HepG2 (cell line): Measurements from ENCODE around the gene ZNF831. TPM values are rescaled to one million over a fixed set of nuclear protein-coding genes. Genes with fewer than 3 reads are reported as not detected.

Experiments used
- ATAC-seq: fragments of 200-7000 bp; cut with Tn5 transposase; 3 replicates; pipeline ENCODE4 v1.9.1; 2020; ENCODE audit warnings: mild to moderate bottlenecking, moderate library complexity
- BruUV-seq: library from RNA; stranded (reverse); fragments of 400-500 nt; replicated peaks from 2 replicates; lab custom pipeline; 2021; lab: Mats Ljungman, UMichigan
- CTCF ChIA-PET: fragments of 300-600 bp; formaldehyde crosslinking; extraction: SDS; loops from one replicate; lab custom pipeline; 2021; ENCODE audit warnings: low total read pairs, inconsistent platforms, low intra/inter-chr PET ratio; lab: Yijun Ruan, JAX
- POLR2A ChIA-PET: fragments of 350-600 bp; sonication (Branson Sonifier 250); formaldehyde crosslinking; loops from one replicate; lab custom pipeline; 2020; ENCODE audit warnings: antibody characterized with exemption, inconsistent platforms; lab: Yijun Ruan, JAX
- DNase-seq: peaks from one replicate; pipeline ENCODE4 v3.0.0-alpha.2; 2015; ENCODE audit warnings: low spot score
- FAIRE-seq: peaks from 3 replicates; lab custom pipeline; 2011; peaks lifted over from hg19 to GRCh38; lab: Jason Lieb, UNC
- H2AFZ ChIP-seq: one replicate; pipeline ENCODE4 v1.6.1; 2011; ENCODE audit warnings: low read length, inconsistent platforms
- H3K27ac ChIP-seq: fragments of 300-600 bp; 3 replicates; pipeline ENCODE4 v1.8.0; 2011; ENCODE audit warnings: mixed run types, mild to moderate bottlenecking, mixed read lengths, low read length, inconsistent platforms; ENCODE audit not compliant: insufficient read depth; ENCODE audit errors: extremely low read length
- H3K27me3 ChIP-seq, 2 experiments: fragments of 200-600 bp in 1 of 2; 2 replicates in 1 of 2; 3 replicates in 1 of 2; pipeline versions ENCODE4 v1.6.0 to v1.8.0; 2011; ENCODE audit warnings: low read length in 2 of 2, mild to moderate bottlenecking in 2 of 2, moderate library complexity in 2 of 2, inconsistent platforms in 1 of 2; ENCODE audit not compliant: insufficient read depth in 2 of 2, control insufficient read depth in 1 of 2
- H3K36me3 ChIP-seq, 2 experiments: fragments of 200-600 bp in 1 of 2; replicated peaks in 1 of 2; 2 replicates in 1 of 2; 3 replicates in 1 of 2; pipeline versions ENCODE4 v1.5.1 to v1.8.0; 2011; ENCODE audit warnings: low read length in 2 of 2, inconsistent platforms in 1 of 2; ENCODE audit not compliant: insufficient read depth in 2 of 2, control insufficient read depth in 1 of 2
- H3K4me1 ChIP-seq: 2 replicates; pipeline ENCODE4 v1.5.1; 2012; ENCODE audit warnings: low read length, inconsistent platforms; ENCODE audit not compliant: insufficient read depth
- H3K4me2 ChIP-seq: 2 replicates; pipeline ENCODE4 v1.6.0; 2011; ENCODE audit warnings: low read depth, low read length, inconsistent platforms
- H3K4me3 ChIP-seq, 3 experiments: fragments of 200-600 bp in 1 of 3; sonication (generic), shearing (Covaris generic) in 1 of 3; replicated peaks in 1 of 3; 2 replicates each; pipeline ENCODE4 v1.5.1; 2011 to 2016; ENCODE audit warnings: low read length in 3 of 3, inconsistent platforms in 2 of 3, low read depth in 2 of 3, mild to moderate bottlenecking in 2 of 3, control low read depth in 1 of 3, mixed read lengths in 1 of 3; ENCODE audit not compliant: insufficient read depth in 1 of 3
- H3K79me2 ChIP-seq: one replicate; pipeline ENCODE4 v1.6.1; 2011; ENCODE audit warnings: low read length, inconsistent platforms; ENCODE audit not compliant: insufficient read depth
- H3K9ac ChIP-seq: 2 replicates; pipeline ENCODE4 v1.6.0; 2011; ENCODE audit warnings: mild to moderate bottlenecking, low read depth, low read length, inconsistent platforms; ENCODE audit not compliant: insufficient read depth
- H3K9me3 ChIP-seq: 2 replicates; pipeline ENCODE4 v1.5.1; 2012; ENCODE audit warnings: mild to moderate bottlenecking, low read length
- H4K20me1 ChIP-seq: 2 replicates; pipeline ENCODE4 v1.6.0; 2011; ENCODE audit warnings: inconsistent platforms, mild to moderate bottlenecking, low read length, moderate library complexity; ENCODE audit not compliant: insufficient read depth
- MYC ChIP-seq: sonication (generic); formaldehyde crosslinking; IDR thresholded peaks from 2 replicates; pipeline ENCODE4 v1.9.0; 2021; ENCODE audit warnings: missing genetic modification reagents, borderline replicate concordance
- PTBP1 ChIP-seq: fragments of 200-400 bp; formaldehyde crosslinking; IDR thresholded peaks from 2 replicates; pipeline ENCODE4 v1.6.1; 2018; ENCODE audit warnings: low read length, low read depth; ENCODE audit not compliant: poor library complexity, severe bottlenecking
- SYNCRIP ChIP-seq: fragments of 200-400 bp; formaldehyde crosslinking; IDR thresholded peaks from 2 replicates; pipeline ENCODE4 v1.6.1; 2018; ENCODE audit warnings: mild to moderate bottlenecking, low read depth, low read length; ENCODE audit not compliant: insufficient read depth
- ZNF766 ChIP-seq: sonication (generic); formaldehyde crosslinking; IDR thresholded peaks from 2 replicates; pipeline ENCODE4 v1.5.0; 2020; ENCODE audit warnings: missing genetic modification reagents, borderline replicate concordance
- WGBS: methylation state at CpG from one replicate; pipeline ENCODE4 v1.1.6; 2017; ENCODE audit warnings: low lambda C conversion rate; 5-methylcytosine and 5-hydroxymethylcytosine counted together
- in situ Hi-C: cut with HindIII; loops from 2 replicates; pipeline ENCODE4 v1.10.0; 2017; ENCODE audit warnings: low pct_unique_long_range_greater_than_20kb; ENCODE audit not compliant: extremely low pct_ligation_motif_present
- intact Hi-C: fragments of 100-400 bp; cut with micrococcal nuclease; formaldehyde crosslinking; loops from one replicate; pipeline ENCODE4 v1.10.0; 2022; ENCODE audit not compliant: unreplicated experiment
- polyA plus RNA-seq, 8 experiments: library from polyadenylated mRNA; depleted of rRNA in 3 of 8; stranded (reverse) in 7 of 8; unstranded in 1 of 8; fragments of >200 nt; fragmentation: Illumina TruSeq in 4 of 8; extraction: Trizol in 4 of 8; gene quantifications; 2 replicates each; pipeline versions ENCODE4 v1.2.1 to v1.2.3, GENCODE V29; 2011 to 2016; ENCODE audit warnings: low read depth in 4 of 8, missing spikeins in 1 of 8, mixed read lengths in 1 of 8; ENCODE audit not compliant: insufficient read depth in 1 of 8
- total RNA-seq, 5 experiments: library from RNA; depleted of rRNA; stranded (reverse); fragments of >200 nt; fragmentation: Illumina TruSeq; extraction: Trizol; gene quantifications; 2 replicates each; pipeline ENCODE4 v1.2.3, GENCODE V29; 2016; ENCODE audit warnings: low read depth in 1 of 5
- TF ChIP-seq, protein P1 (sequence below): sonication (generic); formaldehyde crosslinking; IDR thresholded peaks from 2 replicates; pipeline ENCODE4 v1.8.0; 2022; ENCODE audit warnings: mild to moderate bottlenecking, missing genetic modification reagents; ENCODE audit not compliant: insufficient replicate concordance

Gene ZNF831
- total and polyA plus RNA-seq, 2 of the 13 experiments (the other 11 are each of a cell fraction or from before 2014, with no cell fraction given) = not detected

DNA sequence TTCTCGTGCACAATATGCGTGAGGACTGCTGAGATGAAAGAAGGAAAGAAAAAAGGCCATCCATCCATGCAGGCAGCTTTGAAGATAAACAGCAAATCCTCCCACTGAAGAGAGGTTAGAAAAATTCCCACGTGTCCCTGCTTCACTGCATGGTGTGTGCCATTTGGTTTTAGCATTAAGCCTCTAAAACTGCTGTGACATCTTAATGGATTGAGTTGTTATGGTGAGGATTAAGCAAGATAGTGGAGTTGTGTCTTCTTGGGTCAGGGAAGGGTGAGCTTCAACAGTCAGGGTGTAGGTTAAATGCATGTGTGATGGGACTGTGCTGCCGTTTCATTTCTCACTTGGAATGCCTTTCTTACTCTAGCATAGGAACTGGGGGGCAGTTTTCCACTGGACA is 50.5 kb downstream of the ZNF831 start:
- H3K27ac ChIP-seq = no peak overlapping the region
- no peaks in the 10 kb centered on the region for H4K20me1 ChIP-seq
- no peaks in the 10 kb centered on the region for H3K79me2 ChIP-seq
- FAIRE-seq = no peak
- in situ Hi-C loops (no loop called here), intact Hi-C loops (no loop called here)
- BruUV-seq = no TSS peak
- H3K9me3 ChIP-seq = no peaks in the 10 kb centered on the region
- H3K36me3 ChIP-seq = no peaks in the 10 kb centered on the region
- ATAC-seq = no peak
- no peaks in the 10 kb centered on the region for H3K4me1 ChIP-seq
- TF ChIP-seq ZNF766 (CRISPR knock-in tag) = no peak
- no peak for TF ChIP-seq MYC
- no peak for TF ChIP-seq SYNCRIP
- TF ChIP-seq, protein P1, sequence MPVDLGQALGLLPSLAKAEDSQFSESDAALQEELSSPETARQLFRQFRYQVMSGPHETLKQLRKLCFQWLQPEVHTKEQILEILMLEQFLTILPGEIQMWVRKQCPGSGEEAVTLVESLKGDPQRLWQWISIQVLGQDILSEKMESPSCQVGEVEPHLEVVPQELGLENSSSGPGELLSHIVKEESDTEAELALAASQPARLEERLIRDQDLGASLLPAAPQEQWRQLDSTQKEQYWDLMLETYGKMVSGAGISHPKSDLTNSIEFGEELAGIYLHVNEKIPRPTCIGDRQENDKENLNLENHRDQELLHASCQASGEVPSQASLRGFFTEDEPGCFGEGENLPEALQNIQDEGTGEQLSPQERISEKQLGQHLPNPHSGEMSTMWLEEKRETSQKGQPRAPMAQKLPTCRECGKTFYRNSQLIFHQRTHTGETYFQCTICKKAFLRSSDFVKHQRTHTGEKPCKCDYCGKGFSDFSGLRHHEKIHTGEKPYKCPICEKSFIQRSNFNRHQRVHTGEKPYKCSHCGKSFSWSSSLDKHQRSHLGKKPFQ (CRISPR knock-in tag) = no peak
- TF ChIP-seq PTBP1 = no peak
- ChIA-PET POLR2A (no interaction called here), CTCF (no interaction called here)
- H3K4me3 ChIP-seq = no peak overlapping the region
- no peak for DNase-seq
- no peak overlapping the region for H3K9ac ChIP-seq
- no peak overlapping the region for H2AFZ ChIP-seq
- no peak overlapping the region for H3K4me2 ChIP-seq
- peaks cover 3 to 26% of the 10 kb centered on the region in 2 experiments; a peak in 3 of 5 replicates for H3K27me3 ChIP-seq
- WGBS = 1% methylated on average over 4 of the region's 4 CpGs
